HG03045 (cell line): ENCODE data around the gene R3HDM2.
"Not testable (repeated sequence)": the region's sequence is repeated elsewhere in the genome, so short reads cannot be mapped to it uniquely, and the experiment has no call there.

Source experiments
- ATAC-seq: cut with Tn5 transposase; IDR thresholded peaks from one replicate; pipeline ENCODE4 v1.9.1; 2021; ENCODE audit warnings: mild to moderate bottlenecking, moderate library complexity; ENCODE audit not compliant: unreplicated experiment

Gene R3HDM2

GRCh38 chr12:57276233-57276632 is 154.6 kb downstream of the R3HDM2 start:
- not testable (repeated sequence) for ATAC-seq

- ATAC-seq: no peak
Observed at GRCh38 chr12:57273516-57273915, 157.3 kb downstream of the R3HDM2 start.

- ATAC-seq: no peak
Observed at GRCh38 chr12:57272337-57273151, 158.3 kb downstream of the R3HDM2 start.

GRCh38 chr12:57270966-57271470 is 159.8 kb downstream of the R3HDM2 start:
- no peak for ATAC-seq

GRCh38 chr12:57268264-57268663 is 162.6 kb downstream of the R3HDM2 start:
- no peak for ATAC-seq

DNA sequence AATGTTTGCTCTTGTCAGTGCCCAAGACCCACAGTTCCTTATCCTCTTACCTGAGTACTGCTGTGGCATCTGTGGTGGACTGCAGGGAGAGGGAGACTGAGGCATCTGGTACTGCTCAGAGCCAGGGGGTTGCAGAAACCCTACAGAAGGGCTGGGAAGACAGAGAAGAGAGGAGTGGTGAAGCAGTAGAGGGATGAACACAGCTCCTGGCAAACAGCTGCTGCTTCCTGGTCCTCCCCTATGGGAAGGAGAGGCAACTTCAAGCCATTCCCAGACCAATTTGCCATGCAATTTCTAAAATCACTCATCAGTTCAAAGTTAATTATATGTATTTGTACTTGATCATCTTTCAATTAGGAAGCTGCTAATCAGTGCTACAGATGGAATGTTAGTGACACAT is 164.2 kb downstream of the R3HDM2 start:
- no peak for ATAC-seq

DNA sequence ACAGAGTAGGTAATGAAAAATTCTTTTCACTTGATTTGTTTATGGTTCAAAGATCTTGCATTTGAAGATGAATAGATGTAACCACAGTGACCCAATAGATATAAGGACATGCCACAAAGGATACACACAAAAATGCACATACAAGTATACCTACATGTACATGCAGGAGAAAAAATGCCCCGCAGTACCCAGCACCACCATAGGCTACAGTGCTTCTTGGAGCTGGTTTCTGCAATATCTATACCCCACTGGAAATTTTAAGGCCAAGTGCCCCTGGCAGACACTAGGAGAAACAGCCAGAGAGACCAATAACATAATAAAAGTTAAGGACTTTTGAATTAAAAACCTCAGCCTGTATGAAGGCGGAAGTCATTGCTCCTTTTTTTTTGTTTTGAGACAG is 167.7 kb downstream of the R3HDM2 start:
- no peak for ATAC-seq

DNA sequence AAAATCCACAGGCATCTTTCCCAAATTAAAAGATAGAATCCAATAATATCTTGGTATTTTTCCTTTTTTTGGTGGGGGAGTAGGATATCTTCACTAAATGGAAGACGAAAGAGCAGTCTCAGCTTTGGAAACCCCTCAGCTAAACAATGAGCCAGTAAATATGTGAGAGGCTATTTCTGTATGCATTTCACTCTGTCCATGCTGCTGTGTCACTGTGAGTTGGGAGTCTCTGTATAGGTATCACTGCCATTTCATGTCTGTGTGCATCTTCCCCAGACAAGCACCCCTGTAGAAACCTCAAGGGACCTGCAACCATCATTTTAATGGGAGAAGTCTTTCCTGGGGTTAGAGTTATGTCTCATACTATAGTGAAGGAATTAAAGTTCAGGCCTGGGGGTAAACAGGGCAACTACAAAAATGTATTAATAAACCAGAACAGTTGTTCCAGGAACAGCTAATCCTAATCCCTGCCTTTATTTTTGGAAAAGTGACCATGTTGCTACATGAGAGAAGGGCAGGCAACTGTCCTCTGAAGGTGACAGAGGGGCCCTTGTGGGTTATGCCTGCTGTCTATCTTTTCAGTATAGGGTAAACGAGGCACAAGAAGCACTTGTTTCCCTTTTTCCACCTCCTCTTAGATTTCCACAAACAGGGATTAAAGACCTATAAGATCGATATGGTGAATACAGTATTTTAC is 168.6 kb downstream of the R3HDM2 start:
- ATAC-seq: no peak

GRCh38 chr12:57261428-57261865 is 169.4 kb downstream of the R3HDM2 start:
- no peak for ATAC-seq

DNA sequence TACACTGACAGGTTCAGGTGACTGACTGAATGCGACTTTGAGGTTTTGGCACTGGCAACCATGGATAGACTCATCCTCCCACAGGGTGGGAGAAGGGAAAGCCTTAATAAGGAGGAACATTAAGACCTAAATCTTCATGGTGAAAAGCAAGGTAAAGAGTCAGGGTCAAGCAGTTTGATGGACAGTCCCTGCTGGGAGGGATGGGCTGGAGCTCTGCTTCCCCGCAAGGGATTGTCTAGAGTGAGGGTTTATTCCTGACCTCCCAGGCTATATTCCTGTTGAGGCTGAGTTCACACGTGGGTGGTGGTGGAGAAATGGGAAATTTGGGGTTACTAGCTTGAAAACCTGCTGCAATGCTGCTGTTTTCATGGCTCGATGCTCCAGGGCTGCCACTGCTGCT is 170.5 kb downstream of the R3HDM2 start:
- ATAC-seq: no peak

- ATAC-seq: no peak
Observed at GRCh38 chr12:57258977-57259970, 171.6 kb downstream of the R3HDM2 start.

DNA sequence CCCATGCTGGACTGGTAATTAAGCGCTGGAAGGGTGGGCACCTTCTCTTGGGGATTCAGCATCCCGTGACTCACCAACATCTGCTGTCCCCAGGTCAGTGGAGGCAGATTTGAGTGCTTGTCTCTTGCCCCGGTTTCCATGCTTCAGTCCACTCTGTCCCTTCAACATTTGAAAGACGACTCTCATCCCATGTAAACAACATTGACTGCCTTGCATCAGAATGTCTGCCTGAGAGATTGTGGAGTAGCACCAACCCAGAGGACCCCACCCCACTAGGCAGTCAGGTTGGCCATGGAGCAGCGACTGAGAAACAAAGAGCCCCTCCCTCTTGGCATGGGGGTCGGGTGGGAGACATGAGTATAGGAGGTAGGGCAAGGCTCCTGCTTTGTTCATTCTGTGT is 174.9 kb downstream of the R3HDM2 start:
- no peak for ATAC-seq

- no peak for ATAC-seq
Observed at GRCh38 chr12:57254506-57255280, 176.2 kb downstream of the R3HDM2 start.

DNA sequence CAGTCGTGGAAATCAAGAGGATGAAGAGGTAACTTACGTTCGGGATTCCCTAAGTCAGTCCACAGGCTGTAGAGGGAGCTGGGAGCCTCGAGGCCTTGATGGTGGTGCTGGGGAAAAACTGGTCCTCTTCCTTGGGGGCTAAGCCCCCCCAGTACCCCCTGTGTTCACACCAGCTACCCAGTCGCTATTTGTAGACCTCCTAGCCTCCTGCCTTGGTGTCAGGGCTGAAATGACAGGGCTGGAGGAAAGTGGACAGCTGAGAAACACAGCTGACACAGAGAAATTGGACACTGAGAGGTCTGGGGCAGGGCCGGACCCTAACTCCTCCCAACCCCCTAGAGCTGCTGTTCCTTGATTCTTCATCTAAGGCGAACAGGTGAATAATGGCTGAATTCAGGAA is 179.9 kb downstream of the R3HDM2 start, which contains the start of gene STAC3:
Gene STAC3 (minus strand): TSS at position 232 of the 400 bp plus-strand sequence. CDS start 1,551 bp downstream, outside the sequence.
- ATAC-seq: no peak

- no peak for ATAC-seq
Observed at GRCh38 chr12:57250541-57250940, 180.3 kb downstream of the R3HDM2 start.

GRCh38 chr12:57248934-57249742 is 181.7 kb downstream of the R3HDM2 start:
- no peak for ATAC-seq

- no peak for ATAC-seq
Observed at GRCh38 chr12:57247041-57247440, 183.8 kb downstream of the R3HDM2 start.

DNA sequence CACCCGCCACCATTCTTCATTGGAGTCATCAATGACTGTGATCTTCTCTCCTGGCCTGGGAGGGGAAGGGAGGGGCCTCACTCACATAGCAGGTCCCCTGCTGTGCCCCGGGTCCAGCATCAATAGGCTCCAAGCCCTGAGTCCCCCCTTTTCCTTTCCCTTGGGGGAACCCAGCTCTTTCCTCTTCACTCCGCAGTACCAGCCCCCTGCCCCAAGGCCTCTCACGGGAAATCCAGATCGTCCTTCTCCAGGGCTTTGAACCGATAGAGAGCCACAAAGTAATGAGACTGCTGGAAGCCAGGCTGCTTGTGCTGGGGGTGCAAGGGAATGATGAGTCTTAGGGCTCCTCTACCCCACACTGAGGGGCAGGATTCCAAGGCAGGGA is 186.5 kb downstream of the R3HDM2 start:
- ATAC-seq: no peak
